ENCODE results near the gene TTC14.

TTC14 gene

GRCh38 chr3:180631317-180631716 is 29.4 kb downstream of the TTC14 start:
- DNase-seq, result no peak

GRCh38 chr3:180633722-180634121 is 31.8 kb downstream of the TTC14 start:
- DNase-seq, result no peak

GRCh38 chr3:180640987-180641386 is 39.0 kb downstream of the TTC14 start:
- DNase-seq, result no peak

DNA sequence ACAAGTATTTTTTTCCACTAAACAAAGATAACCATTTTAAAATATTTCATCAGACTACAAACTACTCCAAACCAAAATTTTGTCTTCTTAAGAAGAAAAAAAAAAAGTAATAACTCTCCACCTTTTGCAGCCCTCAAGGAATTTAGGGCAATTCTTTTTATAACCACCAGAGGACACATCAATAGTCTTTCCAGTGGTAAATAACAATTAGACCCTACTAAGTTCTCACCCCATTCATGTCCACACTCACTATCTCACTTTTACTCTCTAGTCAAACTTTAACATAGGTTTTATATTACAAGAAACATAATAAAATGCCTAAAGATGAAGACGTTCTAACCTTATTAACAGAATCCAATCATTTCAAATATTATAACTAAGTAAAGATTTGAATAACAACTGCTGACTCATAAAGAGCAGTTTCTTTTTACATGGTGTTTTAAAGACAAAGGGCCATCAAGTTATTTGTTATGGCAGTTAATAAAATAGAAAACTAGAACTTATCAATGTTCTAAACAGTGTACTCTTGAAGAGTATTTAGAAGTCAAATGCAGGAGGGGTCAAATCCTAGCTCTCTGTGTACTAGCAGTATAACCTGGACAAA is 44.3 kb downstream of the TTC14 start:
- no peak for DNase-seq

DNA sequence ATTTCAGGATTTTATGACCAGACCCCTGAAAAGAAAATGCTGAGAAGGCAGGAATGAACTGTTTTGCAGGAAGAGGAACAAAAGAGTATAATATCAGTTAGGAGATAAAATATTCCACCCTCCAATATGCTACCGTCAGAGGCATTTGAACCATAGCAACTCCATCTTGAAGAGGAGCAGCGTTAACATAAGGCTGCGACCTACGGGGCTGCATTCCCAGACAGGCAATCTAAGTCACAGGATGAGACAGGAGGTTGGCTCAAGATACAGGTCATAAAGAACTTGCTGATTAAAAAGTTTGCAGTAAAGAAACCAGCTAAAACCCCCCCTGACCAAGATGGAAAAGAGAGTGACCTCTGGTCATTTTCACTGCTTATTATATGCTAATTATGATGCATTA is 54.4 kb downstream of the TTC14 start:
- no peak for DNase-seq

GRCh38 chr3:180657094-180657493 is 55.1 kb downstream of the TTC14 start:
- no peak for DNase-seq
